ENCODE results near the gene CYP19A1.

DNA sequence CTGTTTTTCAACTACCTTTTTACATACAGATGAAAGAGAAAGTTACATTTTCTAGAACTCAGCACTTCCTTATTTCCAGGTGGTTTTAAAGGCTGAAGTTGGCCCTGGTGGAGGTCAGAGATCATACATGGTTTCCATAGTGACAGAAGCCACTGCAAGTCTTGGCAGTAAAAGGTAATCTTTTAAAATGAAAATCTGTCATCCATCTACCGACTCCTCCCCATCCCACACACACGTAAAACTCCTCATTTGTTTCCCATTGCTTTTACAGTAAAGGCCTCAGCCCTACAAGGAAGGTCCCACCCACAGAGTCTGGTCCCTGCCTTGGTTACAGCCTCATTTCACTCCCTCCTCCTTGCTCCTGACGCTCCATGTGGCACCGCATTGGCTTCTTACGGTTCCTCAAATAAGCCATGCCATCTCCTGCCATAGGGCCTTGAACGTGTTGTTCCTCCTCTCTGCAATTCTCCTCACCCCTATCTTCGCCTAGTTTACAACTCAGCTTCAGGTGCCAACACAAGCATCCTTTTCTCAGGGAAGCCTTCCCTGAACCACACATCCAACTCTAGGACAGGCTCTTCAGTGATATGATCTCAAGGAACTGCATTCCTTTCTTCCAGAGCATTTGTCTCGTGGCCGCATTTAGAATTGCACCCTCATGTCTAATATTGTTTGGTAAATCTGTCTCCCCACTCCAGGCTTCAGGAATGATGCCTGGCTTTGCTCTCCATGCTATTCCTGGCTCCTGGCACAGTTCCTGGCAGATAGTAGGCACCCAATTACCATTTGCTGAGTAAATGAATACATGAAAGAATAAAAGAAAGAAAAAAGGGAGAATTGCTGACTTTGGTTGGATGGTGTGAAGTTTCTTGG, 2.6 kb downstream of the CYP19A1 start:
- TF ChIP-seq, protein P1, sequence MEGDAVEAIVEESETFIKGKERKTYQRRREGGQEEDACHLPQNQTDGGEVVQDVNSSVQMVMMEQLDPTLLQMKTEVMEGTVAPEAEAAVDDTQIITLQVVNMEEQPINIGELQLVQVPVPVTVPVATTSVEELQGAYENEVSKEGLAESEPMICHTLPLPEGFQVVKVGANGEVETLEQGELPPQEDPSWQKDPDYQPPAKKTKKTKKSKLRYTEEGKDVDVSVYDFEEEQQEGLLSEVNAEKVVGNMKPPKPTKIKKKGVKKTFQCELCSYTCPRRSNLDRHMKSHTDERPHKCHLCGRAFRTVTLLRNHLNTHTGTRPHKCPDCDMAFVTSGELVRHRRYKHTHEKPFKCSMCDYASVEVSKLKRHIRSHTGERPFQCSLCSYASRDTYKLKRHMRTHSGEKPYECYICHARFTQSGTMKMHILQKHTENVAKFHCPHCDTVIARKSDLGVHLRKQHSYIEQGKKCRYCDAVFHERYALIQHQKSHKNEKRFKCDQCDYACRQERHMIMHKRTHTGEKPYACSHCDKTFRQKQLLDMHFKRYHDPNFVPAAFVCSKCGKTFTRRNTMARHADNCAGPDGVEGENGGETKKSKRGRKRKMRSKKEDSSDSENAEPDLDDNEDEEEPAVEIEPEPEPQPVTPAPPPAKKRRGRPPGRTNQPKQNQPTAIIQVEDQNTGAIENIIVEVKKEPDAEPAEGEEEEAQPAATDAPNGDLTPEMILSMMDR (IDR thresholded peaks at IDR 0.05): peak in 1 of 3 experiments; percentile 8
- no peak for TF ChIP-seq POLR2A (IDR thresholded peaks at IDR 0.05)
